Testis (tissue), 3 donors: Measurements from ENCODE around the gene NFATC2. TPM values are rescaled to one million over a fixed set of nuclear protein-coding genes. Genes with fewer than 3 reads are reported as not detected.

Source experiments
- DNase-seq: peaks from one replicate; pipeline ENCODE4 v3.0.0-alpha.2; 2019
- H3K27ac ChIP-seq, 2 donors: fragments of 200-600 bp; sonication (generic); one replicate each; pipeline ENCODE4 v1.5.1; 2019
- H3K27me3 ChIP-seq: fragments of 200-600 bp; sonication (generic); one replicate; pipeline ENCODE4 v1.5.1; 2019
- H3K36me3 ChIP-seq: fragments of 200-600 bp; sonication (generic); one replicate; pipeline ENCODE4 v1.5.1; 2017; ENCODE audit warnings: low read depth; ENCODE audit errors: missing control alignments
- H3K4me1 ChIP-seq: fragments of 200-600 bp; sonication (generic); one replicate; pipeline ENCODE4 v1.5.1; 2019
- H3K4me3 ChIP-seq, 2 donors: fragments of 200-600 bp; sonication (generic); one replicate each; pipeline ENCODE4 v1.5.1; 2017 to 2019
- H3K9me3 ChIP-seq: fragments of 200-600 bp; sonication (generic); one replicate; pipeline ENCODE4 v1.5.1; 2017
- CTCF ChIP-seq, 3 experiments: fragments of 450-650 bp in 2 of 3; fragments of 200-600 bp in 1 of 3; sonication (generic) in 1 of 3; IDR thresholded peaks; one replicate each; pipeline ENCODE4 v1.5.1; 2016 to 2019; ENCODE audit warnings: antibody characterized with exemption in 3 of 3, mild to moderate bottlenecking in 2 of 3, moderate library complexity in 1 of 3
- POLR2A ChIP-seq: fragments of 450-650 bp; IDR thresholded peaks from one replicate; pipeline ENCODE4 v1.6.1; 2017; ENCODE audit warnings: antibody characterized with exemption, mild to moderate bottlenecking, moderate library complexity
- WGBS, 2 donors: methylation state at CpG; one replicate each; pipeline ENCODE4 v1.1.5; 2018; 5-methylcytosine and 5-hydroxymethylcytosine counted together
- intact Hi-C: fragments of 100-400 bp; cut with DNase I; formaldehyde crosslinking; loops from one replicate; pipeline ENCODE4 v1.15.1; 2023; ENCODE audit warnings: low total_unique reads
- polyA plus RNA-seq: library from polyadenylated mRNA; stranded (reverse); fragments of 350-450 nt; fragmentation: Illumina TruSeq; extraction: RNeasy Lipid Tissue Mini Kit (QIAGEN cat#74804); gene quantifications from one replicate; pipeline ENCODE4 v1.2.3, GENCODE V29; 2014; ENCODE audit warnings: low read depth, low replicate concordance; ENCODE audit not compliant: insufficient read depth
- total RNA-seq, 2 donors: library from RNA; depleted of rRNA; stranded (reverse); fragments of >200 nt; gene quantifications; one replicate each; pipeline ENCODE4 v1.2.3, GENCODE V29; 2016

NFATC2 gene
- total and polyA plus RNA-seq, 3 donors from 2014 or later = 5.4 to 7.5 (median 6.5) TPM

GRCh38 chr20:51396365-51396909 is 146.1 kb downstream of the NFATC2 start:
- H3K27me3 ChIP-seq = no peaks in the 10 kb centered on the region
- H3K36me3 ChIP-seq = no peaks in the 10 kb centered on the region
- no peak for TF ChIP-seq CTCF (IDR thresholded peaks at IDR 0.05)
- peak; percentile 46 for DNase-seq
- H3K27ac ChIP-seq = peak overlapping the region in 1 of 2 donors; percentile 57
- peaks cover 5% of the 10 kb centered on the region for H3K4me1 ChIP-seq
- WGBS, 2 donors = 42 to 55% methylated on average over 7 of the region's 7 CpGs
- H3K9me3 ChIP-seq = no peaks in the 10 kb centered on the region
- intact Hi-C loops = no loop called here
- H3K4me3 ChIP-seq = no peak overlapping the region

GRCh38 chr20:51394706-51395105 is 147.8 kb downstream of the NFATC2 start:
- no peaks in the 10 kb centered on the region for H3K9me3 ChIP-seq
- intact Hi-C loops = no loop called here
- no peak for DNase-seq
- 90 to 94% methylated on average over 6 of the region's 6 CpGs for WGBS, 2 donors
- H3K4me1 ChIP-seq = peaks cover 5% of the 10 kb centered on the region
- no peak overlapping the region for H3K27ac ChIP-seq
- no peaks in the 10 kb centered on the region for H3K27me3 ChIP-seq
- no peak overlapping the region for H3K4me3 ChIP-seq
- no peaks in the 10 kb centered on the region for H3K36me3 ChIP-seq
- TF ChIP-seq POLR2A = no peak
- no peak for TF ChIP-seq CTCF (IDR thresholded peaks at IDR 0.05)

- TF ChIP-seq CTCF (IDR thresholded peaks at IDR 0.05) (no peak), POLR2A (no peak)
- no peak overlapping the region for H3K4me3 ChIP-seq
- H3K4me1 ChIP-seq = peaks cover 5% of the 10 kb centered on the region
- H3K9me3 ChIP-seq = no peaks in the 10 kb centered on the region
- DNase-seq = no peak
- 46 to 60% methylated on average over 6 of the region's 6 CpGs for WGBS, 2 donors
- intact Hi-C loops = no loop called here
- no peak overlapping the region for H3K27ac ChIP-seq
- H3K27me3 ChIP-seq = no peaks in the 10 kb centered on the region
- no peaks in the 10 kb centered on the region for H3K36me3 ChIP-seq
Measured at GRCh38 chr20:51393571-51393970, 148.9 kb downstream of the NFATC2 start.

GRCh38 chr20:51392614-51393186 is 149.8 kb downstream of the NFATC2 start:
- H3K27ac ChIP-seq = no peak overlapping the region
- H3K4me3 ChIP-seq = no peak overlapping the region
- no peaks in the 10 kb centered on the region for H3K36me3 ChIP-seq
- intact Hi-C loops = no loop called here
- no peak for TF ChIP-seq CTCF (IDR thresholded peaks at IDR 0.05)
- no peak for TF ChIP-seq POLR2A
- no peaks in the 10 kb centered on the region for H3K27me3 ChIP-seq
- peaks cover 5% of the 10 kb centered on the region for H3K4me1 ChIP-seq
- WGBS, 2 donors = 82 to 91% methylated on average over 7 of the region's 7 CpGs
- no peak for DNase-seq
- no peaks in the 10 kb centered on the region for H3K9me3 ChIP-seq

GRCh38 chr20:51391926-51392325 is 150.6 kb downstream of the NFATC2 start:
- WGBS, 2 donors = 84 to 86% methylated on average over 1 of the region's 1 CpG
- intact Hi-C loops = no loop called here
- Histone ChIP-seq H3K36me3 (no peaks in the 10 kb centered on the region), H3K27me3 (no peaks in the 10 kb centered on the region), H3K27ac (no peak overlapping the region), H3K4me3 (no peak overlapping the region), H3K4me1 (peaks cover 5% of the 10 kb centered on the region), H3K9me3 (no peaks in the 10 kb centered on the region)
- no peak for TF ChIP-seq CTCF (IDR thresholded peaks at IDR 0.05)
- TF ChIP-seq POLR2A = no peak
- no peak for DNase-seq
